Mucosa of rectum (tissue), 2 donors: Measurements from ENCODE around the gene ETS2.

Source experiments
- H3K27ac ChIP-seq, 2 donors: one replicate each; pipeline ENCODE4 v1.7.0; 2013; ENCODE audit warnings: inconsistent platforms in 2 of 2, low read depth in 2 of 2, low read length in 2 of 2
- H3K27me3 ChIP-seq, 2 donors: one replicate each; pipeline ENCODE4 v1.7.0; 2013; ENCODE audit warnings: low read length in 2 of 2; ENCODE audit not compliant: control insufficient read depth in 2 of 2, insufficient read depth in 2 of 2
- H3K36me3 ChIP-seq, 2 donors: one replicate each; pipeline ENCODE4 v1.7.0; 2013; ENCODE audit warnings: low read length in 2 of 2; ENCODE audit not compliant: control insufficient read depth in 2 of 2, insufficient read depth in 2 of 2
- H3K4me1 ChIP-seq, 2 donors: one replicate each; pipeline ENCODE4 v1.7.0; 2013; ENCODE audit warnings: low read length in 2 of 2, mild to moderate bottlenecking in 1 of 2; ENCODE audit not compliant: control insufficient read depth in 2 of 2, insufficient read depth in 2 of 2
- H3K4me3 ChIP-seq, 2 donors: one replicate each; pipeline ENCODE4 v1.7.0; 2013; ENCODE audit warnings: low read length in 2 of 2
- H3K9ac ChIP-seq, 2 donors: one replicate each; pipeline ENCODE4 v1.7.0; 2013; ENCODE audit warnings: low read length in 2 of 2, low read depth in 1 of 2, mild to moderate bottlenecking in 1 of 2
- H3K9me3 ChIP-seq, 2 donors: one replicate each; pipeline ENCODE4 v1.7.0; 2013; ENCODE audit warnings: low read length in 2 of 2; ENCODE audit not compliant: control insufficient read depth in 2 of 2
- donor health status: healthy.
- donor health status: Normal muscosa, but diverticular disease.

Gene ETS2

DNA sequence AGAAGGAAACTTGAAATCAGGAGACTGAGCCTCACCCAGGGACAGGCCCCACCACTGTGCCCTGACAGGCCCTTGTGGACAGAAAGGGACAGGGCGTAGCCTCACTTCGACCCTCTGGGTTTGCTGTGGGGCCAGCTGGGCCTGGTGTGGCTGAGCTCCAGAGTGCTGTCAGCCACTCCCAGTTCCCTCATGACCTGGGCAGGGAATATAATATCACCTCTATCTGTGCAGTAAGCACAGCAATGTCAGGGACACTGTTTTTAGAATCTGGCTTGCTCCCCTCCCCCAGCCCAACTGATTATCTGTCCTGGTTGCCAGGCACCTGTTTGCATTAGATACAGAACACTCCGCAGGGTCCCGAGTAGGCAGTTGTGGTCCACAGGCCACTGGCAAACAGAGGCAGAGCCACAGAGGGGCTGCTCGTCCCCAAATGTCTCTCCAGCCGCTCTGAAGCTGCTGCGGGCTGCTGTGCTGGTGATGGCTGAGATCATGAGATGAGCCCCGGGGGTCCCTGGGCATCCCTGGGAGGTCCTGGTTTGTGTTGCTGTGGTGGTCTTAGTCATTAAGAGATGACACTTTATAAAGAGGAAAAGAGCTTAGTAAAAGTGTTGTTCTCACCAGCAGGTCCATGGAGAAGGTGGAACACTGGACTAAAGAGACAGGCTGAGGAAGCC lies 51.6 kb downstream of the ETS2 start:
- no peak overlapping the region for H3K27ac ChIP-seq

DNA sequence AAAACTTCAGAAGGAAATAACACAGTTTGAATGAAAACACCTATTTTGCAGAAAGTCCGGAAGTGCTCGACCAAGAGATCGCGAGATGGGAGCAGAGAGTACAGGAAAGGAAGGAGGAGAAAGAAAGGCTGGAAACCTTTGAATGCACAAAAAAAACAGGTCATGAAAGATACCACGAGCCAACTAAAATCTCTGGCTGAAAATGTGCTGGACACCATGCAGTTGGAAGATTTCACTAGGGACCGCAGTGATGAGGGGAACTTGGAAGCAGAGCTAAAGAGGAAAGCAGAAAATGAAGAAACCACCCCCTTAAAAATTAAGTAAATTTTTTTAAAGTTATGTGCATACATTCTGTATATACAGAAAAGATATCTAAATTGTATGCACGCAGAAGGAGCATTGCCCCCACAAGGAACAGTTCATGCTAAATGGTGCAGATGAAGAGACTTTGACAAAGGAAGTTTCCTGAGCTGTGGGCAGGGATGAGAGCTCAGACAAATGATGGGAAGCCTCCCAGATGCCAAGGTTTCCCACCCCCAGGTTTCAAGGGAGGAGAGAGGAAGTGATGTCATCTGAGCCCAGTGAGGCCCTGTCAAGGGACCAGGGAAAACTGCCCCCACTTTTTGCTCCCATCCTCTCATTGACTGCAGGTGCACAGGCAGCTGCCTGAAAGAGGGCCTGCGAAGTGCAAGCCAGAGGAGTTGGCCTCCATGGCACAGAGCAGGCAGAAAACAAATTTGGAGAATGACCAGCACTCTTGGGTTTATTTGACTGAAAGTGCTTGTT lies 52.5 kb downstream of the ETS2 start:
- Histone ChIP-seq H3K4me3 (no peak overlapping the region), H3K4me1 (peaks cover 3 to 7% of the 10 kb centered on the region in 2 donors), H3K27me3 (no peaks in the 10 kb centered on the region), H3K27ac (no peak overlapping the region), H3K9me3 (no peaks in the 10 kb centered on the region), H3K9ac (no peak overlapping the region), H3K36me3 (no peaks in the 10 kb centered on the region)

More for the DNA sequence above, 51.6 kb downstream of the ETS2 start:
- Histone ChIP-seq H3K9ac (no peak overlapping the region), H3K4me3 (no peak overlapping the region), H3K27me3 (no peaks in the 10 kb centered on the region), H3K4me1 (peaks cover 3 to 7% of the 10 kb centered on the region in 2 donors), H3K36me3 (no peaks in the 10 kb centered on the region), H3K9me3 (no peaks in the 10 kb centered on the region)

DNA sequence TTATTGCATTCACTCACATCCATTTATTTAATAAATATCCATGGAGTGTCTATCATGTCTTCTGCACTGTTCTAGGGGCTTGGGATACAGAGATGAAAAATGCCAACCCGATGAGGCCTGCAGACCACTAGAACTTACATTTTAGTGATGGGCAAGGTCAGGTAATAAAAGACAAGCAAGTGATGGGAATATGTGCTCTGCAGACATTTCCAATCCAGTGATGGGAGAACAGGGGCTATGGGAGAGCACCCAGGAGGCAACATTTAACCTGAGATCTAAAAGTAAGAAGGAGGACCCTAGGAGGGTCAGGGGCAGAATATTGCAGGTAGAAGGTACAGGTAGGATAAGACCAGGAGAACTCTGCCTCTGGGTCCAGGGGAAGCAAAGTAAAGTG lies 53.1 kb downstream of the ETS2 start:
- Histone ChIP-seq H3K9me3 (no peaks in the 10 kb centered on the region), H3K36me3 (no peaks in the 10 kb centered on the region), H3K4me1 (peaks cover 3 to 7% of the 10 kb centered on the region in 2 donors), H3K27me3 (no peaks in the 10 kb centered on the region), H3K9ac (no peak overlapping the region), H3K4me3 (no peak overlapping the region), H3K27ac (no peak overlapping the region)

DNA sequence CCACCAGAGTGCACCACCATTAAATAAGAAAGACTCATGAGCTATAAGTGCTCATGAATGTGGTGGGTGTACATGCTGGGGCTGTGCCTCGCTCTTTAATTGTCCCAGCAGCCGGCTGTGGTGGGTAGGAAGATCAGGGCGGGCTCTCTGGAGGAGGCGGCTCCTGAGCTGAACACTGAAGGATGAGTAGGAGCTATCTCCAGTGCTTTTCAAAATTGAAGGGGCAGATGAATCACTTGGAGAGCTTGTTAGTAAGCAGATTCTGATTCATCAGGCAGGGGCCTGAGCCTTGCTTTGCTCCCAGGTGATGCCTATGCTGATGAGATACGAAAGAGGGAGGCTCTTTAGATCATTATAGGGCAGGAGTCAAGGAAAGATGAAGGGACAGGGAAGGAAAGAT lies 54.1 kb downstream of the ETS2 start:
- Histone ChIP-seq H3K9me3 (no peaks in the 10 kb centered on the region), H3K27ac (no peak overlapping the region), H3K4me1 (peaks cover 3 to 7% of the 10 kb centered on the region in 2 donors), H3K36me3 (no peaks in the 10 kb centered on the region), H3K4me3 (no peak overlapping the region), H3K27me3 (no peaks in the 10 kb centered on the region), H3K9ac (no peak overlapping the region)

DNA sequence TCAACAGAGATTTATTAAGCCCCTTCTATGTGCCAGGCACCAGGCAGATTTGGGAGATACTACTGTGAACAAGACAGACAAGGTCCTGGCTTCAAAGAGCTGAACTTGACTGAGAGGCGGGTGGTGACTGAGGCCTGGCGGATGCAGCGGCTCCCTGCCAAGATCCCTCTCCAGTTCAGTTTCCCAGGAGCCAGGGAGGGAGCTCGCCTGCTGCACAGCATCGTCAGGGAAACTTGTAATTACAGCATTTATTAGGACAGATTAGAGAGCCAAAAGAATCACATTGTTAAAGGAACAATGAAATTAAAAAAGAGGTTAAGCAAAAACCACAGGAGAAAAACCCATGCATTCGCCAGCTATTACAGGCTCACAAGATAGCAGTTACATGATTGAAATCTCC lies 55.3 kb downstream of the ETS2 start:
- Histone ChIP-seq H3K4me3 (no peak overlapping the region), H3K9ac (no peak overlapping the region)

DNA sequence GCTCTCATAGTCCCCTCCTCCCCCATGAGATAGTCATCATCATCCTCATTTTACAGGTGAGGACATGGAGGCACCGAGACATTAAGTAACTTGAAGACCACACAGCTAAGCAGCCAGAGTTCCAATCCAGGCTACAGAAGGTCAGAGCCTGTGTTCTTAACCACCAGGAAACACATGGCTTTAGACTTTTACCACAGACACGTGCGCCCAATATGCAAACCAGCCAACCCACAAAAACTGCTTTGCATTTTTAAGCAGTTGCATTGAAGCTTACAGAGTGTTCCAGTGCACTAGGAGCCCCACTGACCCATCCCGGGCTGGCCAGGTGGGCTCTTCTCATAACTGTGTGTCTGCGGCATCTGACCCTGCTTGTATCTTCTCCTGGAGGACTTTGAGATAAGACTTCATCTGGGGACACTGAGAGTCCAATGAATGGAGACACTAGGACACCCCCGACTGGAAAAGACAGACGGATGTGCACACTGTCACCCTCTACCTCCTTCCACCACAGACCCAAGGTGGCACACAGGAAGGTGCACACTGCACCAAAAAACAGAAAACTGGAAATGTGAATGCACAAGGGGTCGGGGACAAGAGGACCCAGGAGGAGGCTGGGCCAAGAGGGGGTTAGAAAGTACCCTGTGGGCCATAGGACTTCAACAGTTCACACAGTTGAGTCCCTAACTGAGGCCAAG lies 56.4 kb downstream of the ETS2 start:
- no peak overlapping the region for H3K4me3 ChIP-seq
- no peak overlapping the region for H3K27ac ChIP-seq
- no peaks in the 10 kb centered on the region for H3K9me3 ChIP-seq
- peaks cover under 1 to 6% of the 10 kb centered on the region in 2 donors for H3K4me1 ChIP-seq
- H3K36me3 ChIP-seq: no peaks in the 10 kb centered on the region
- H3K9ac ChIP-seq: no peak overlapping the region
- H3K27me3 ChIP-seq: no peaks in the 10 kb centered on the region

More for the DNA sequence above, 55.3 kb downstream of the ETS2 start:
- H3K36me3 ChIP-seq: no peaks in the 10 kb centered on the region
- peaks cover 3 to 7% of the 10 kb centered on the region in 2 donors for H3K4me1 ChIP-seq
- no peak overlapping the region for H3K27ac ChIP-seq
- H3K27me3 ChIP-seq: no peaks in the 10 kb centered on the region
- no peaks in the 10 kb centered on the region for H3K9me3 ChIP-seq

DNA sequence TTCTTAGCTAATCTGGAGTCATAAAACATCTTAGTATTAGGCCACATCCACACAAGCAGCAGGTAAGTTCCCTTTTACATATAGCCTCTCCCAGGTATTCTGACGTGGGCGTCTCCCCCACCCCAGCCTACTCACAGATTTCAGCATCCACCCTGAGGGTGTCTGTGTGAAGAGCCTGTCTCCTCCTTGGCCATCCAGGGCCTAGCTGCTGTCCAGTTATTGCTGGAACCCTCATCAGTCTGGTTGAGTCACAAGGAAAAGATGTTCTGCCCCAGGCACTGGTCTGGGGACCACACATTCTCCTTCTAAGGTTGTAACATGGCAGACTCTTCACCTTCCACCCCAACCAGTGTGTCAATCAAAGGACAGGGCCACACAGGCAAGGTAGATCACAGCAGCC lies 57.6 kb downstream of the ETS2 start:
- Histone ChIP-seq H3K27me3 (no peaks in the 10 kb centered on the region), H3K36me3 (no peaks in the 10 kb centered on the region), H3K4me1 (no peaks in the 10 kb centered on the region), H3K27ac (no peak overlapping the region), H3K4me3 (no peak overlapping the region), H3K9me3 (no peaks in the 10 kb centered on the region), H3K9ac (no peak overlapping the region)

DNA sequence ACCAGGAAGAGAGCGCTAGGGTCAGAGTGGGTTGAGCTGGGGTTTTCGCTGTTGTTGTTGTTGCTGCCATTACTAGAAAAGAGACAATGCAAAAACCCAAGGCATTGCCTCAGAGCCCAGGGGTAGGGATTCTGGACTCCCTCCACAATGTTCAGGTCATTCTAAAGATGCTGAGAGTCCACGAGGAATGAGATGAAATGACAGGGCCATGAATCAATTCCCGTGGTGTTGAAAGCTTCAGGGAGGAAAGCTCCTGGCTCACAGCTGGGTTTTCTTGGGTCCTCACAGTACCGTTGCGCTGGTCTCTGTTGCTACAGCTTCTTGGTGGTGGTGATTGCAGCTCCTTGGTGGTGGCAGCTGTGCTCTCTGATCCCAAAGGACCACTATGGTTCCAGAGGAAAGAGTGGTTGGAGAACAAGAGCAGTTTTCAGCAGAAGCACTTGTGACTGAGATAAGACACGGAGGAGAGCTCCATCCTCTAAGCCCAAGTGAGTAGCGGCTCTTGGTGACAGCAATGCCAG lies 58.2 kb downstream of the ETS2 start:
- Histone ChIP-seq H3K4me3 (no peak overlapping the region), H3K27ac (no peak overlapping the region), H3K27me3 (no peaks in the 10 kb centered on the region), H3K36me3 (no peaks in the 10 kb centered on the region), H3K4me1 (no peaks in the 10 kb centered on the region), H3K9ac (no peak overlapping the region), H3K9me3 (no peaks in the 10 kb centered on the region)

DNA sequence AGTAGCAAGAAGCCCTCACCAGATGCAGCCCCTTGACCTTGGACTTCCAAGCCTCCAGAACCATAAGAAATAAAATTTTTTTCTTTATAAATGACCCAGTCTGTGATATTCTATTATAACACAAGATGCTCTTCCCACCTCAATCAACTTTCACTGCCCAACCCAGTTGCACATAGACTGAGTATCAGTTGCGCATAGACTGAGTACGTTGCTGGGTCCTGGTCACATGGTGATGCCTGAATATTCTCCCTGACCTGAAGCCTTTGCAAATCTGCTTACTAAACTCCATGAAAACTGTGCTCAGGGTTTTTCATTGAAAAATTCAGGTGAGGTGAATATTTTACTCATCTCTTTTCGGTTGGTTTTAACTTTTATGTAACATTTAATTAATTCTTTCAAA lies 59.2 kb downstream of the ETS2 start:
- no peak overlapping the region for H3K27ac ChIP-seq
- H3K4me1 ChIP-seq: no peaks in the 10 kb centered on the region
- H3K36me3 ChIP-seq: no peaks in the 10 kb centered on the region
- H3K27me3 ChIP-seq: no peaks in the 10 kb centered on the region
- no peak overlapping the region for H3K4me3 ChIP-seq
- no peaks in the 10 kb centered on the region for H3K9me3 ChIP-seq
- H3K9ac ChIP-seq: no peak overlapping the region

DNA sequence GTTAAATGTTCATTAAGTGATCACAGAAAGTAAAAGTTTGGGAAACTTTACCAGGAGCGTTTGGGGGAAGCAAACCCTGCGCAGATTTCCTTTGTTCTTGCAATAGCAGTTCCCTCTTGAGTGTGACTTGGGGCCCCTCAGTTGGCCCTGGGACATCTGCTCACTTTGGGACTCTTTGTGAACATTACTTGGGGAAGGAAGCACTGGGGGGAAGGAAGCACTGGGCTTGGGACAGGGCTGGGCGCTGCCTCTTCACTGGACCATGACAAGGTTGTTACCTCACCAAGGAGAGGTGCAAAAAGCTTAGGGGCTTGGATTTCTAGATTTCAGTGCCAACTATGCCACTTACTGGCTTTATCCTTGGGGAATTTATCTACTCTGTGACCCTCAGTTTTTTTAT lies 63.5 kb downstream of the ETS2 start:
- H3K27ac ChIP-seq: no peak overlapping the region
- H3K4me3 ChIP-seq: no peak overlapping the region
- H3K9ac ChIP-seq: no peak overlapping the region
- H3K27me3 ChIP-seq: no peaks in the 10 kb centered on the region
- no peaks in the 10 kb centered on the region for H3K4me1 ChIP-seq
- no peaks in the 10 kb centered on the region for H3K36me3 ChIP-seq
- H3K9me3 ChIP-seq: no peaks in the 10 kb centered on the region
